Right lung (tissue), 10 donors: ENCODE data around the gene PFKFB3. TPM values are rescaled to one million over a fixed set of nuclear protein-coding genes. Genes with fewer than 3 reads are reported as not detected.
"Not testable (repeated sequence)": the region's sequence is repeated elsewhere in the genome, so short reads cannot be mapped to it uniquely, and the experiment has no call there.

Source experiments
- DNase-seq, 2 donors: peaks; one replicate each; pipeline ENCODE4 v3.0.0-alpha.2; 2013
- long read RNA-seq, 8 donors: transcript quantifications; one replicate each; lab custom pipeline, GENCODE V29; 2026
- polyA plus RNA-seq, 5 donors: library from polyadenylated mRNA; unstranded; fragments of 120-200 nt; gene quantifications; one replicate each; pipeline versions ENCODE4 v1.2.1 to v1.2.3, GENCODE V29; 2013; ENCODE audit warnings: inconsistent platforms in 1 of 5, low replicate concordance in 1 of 5; ENCODE audit not compliant: insufficient read length in 5 of 5, insufficient read depth in 1 of 5

The PFKFB3 gene
- 10 to 100 TPM; 12.7 to 23.4 (median 19.8) TPM for polyA plus RNA-seq
- long read RNA-seq, donor 1, full-length matches to known transcripts = 3 of 3 reads
- long read RNA-seq, donor 1, partial matches to known transcripts = 0 of 3 reads
- long read RNA-seq, donor 1, other reads (novel, unspliced or antisense) = 0 of 3 reads
- long read RNA-seq, donor 2 = 0 reads
- long read RNA-seq, donor 3 = 0 reads
- long read RNA-seq, donor 4, full-length matches to known transcripts = 3 of 3 reads
- long read RNA-seq, donor 4, partial matches to known transcripts = 0 of 3 reads
- long read RNA-seq, donor 4, other reads (novel, unspliced or antisense) = 0 of 3 reads
- long read RNA-seq, donor 5 = 0 reads
- long read RNA-seq, donor 6, full-length matches to known transcripts = 1 of 1 reads
- long read RNA-seq, donor 6, partial matches to known transcripts = 0 of 1 reads
- long read RNA-seq, donor 6, other reads (novel, unspliced or antisense) = 0 of 1 reads
- long read RNA-seq, donor 7, partial matches to known transcripts = 0 of 1 reads
- long read RNA-seq, donor 7, other reads (novel, unspliced or antisense) = 0 of 1 reads
- long read RNA-seq, donor 8 = 0 reads

GRCh38 chr10:6202684-6203330 is at the start of gene PFKFB3:
Gene PFKFB3, plus strand, starts transcription at chr10:6202932. Its CDS starts 329 bp downstream, at chr10:6203261.
- peak; percentile 94 to 95 for DNase-seq

- no peak for DNase-seq
Observed at GRCh38 chr10:6153845-6154244, 48.9 kb upstream of the PFKFB3 start.

- DNase-seq = no peak
Observed at GRCh38 chr10:6154566-6154965, 48.2 kb upstream of the PFKFB3 start.

- DNase-seq = no peak
Observed at GRCh38 chr10:6158276-6158675, 44.5 kb upstream of the PFKFB3 start.

- DNase-seq = no peak
Observed at GRCh38 chr10:6161921-6162320, 40.8 kb upstream of the PFKFB3 start.

- no peak for DNase-seq
Observed at GRCh38 chr10:6162589-6163356, 40.0 kb upstream of the PFKFB3 start.

GRCh38 chr10:6163364-6164270 is 39.1 kb upstream of the PFKFB3 start:
- DNase-seq = peak; percentile 91

GRCh38 chr10:6164271-6165095 is 38.2 kb upstream of the PFKFB3 start:
- DNase-seq = no peak

- DNase-seq = no peak
Observed at GRCh38 chr10:6165221-6165725, 37.5 kb upstream of the PFKFB3 start.

- not testable (repeated sequence) for DNase-seq
Observed at GRCh38 chr10:6165933-6166332, 36.8 kb upstream of the PFKFB3 start.

- no peak for DNase-seq
Observed at GRCh38 chr10:6167456-6167855, 35.3 kb upstream of the PFKFB3 start.

- no peak for DNase-seq
Observed at GRCh38 chr10:6168084-6168483, 34.6 kb upstream of the PFKFB3 start.

- DNase-seq = no peak
Observed at GRCh38 chr10:6170638-6171037, 32.1 kb upstream of the PFKFB3 start.

- no peak for DNase-seq
Observed at GRCh38 chr10:6171881-6172695, 30.6 kb upstream of the PFKFB3 start.

GRCh38 chr10:6173203-6173602 is 29.5 kb upstream of the PFKFB3 start:
- DNase-seq = no peak

- DNase-seq = no peak
Observed at GRCh38 chr10:6174201-6174874, 28.4 kb upstream of the PFKFB3 start.

- no peak for DNase-seq
Observed at GRCh38 chr10:6175329-6176055, 27.2 kb upstream of the PFKFB3 start.
